NCI-H146 (cell line): ENCODE data around the gene GOLIM4.

Experiments used
- DNase-seq: peaks from one replicate; lab custom pipeline; 2025; lab: John Stamatoyannopoulos, UW

GOLIM4 gene

DNA sequence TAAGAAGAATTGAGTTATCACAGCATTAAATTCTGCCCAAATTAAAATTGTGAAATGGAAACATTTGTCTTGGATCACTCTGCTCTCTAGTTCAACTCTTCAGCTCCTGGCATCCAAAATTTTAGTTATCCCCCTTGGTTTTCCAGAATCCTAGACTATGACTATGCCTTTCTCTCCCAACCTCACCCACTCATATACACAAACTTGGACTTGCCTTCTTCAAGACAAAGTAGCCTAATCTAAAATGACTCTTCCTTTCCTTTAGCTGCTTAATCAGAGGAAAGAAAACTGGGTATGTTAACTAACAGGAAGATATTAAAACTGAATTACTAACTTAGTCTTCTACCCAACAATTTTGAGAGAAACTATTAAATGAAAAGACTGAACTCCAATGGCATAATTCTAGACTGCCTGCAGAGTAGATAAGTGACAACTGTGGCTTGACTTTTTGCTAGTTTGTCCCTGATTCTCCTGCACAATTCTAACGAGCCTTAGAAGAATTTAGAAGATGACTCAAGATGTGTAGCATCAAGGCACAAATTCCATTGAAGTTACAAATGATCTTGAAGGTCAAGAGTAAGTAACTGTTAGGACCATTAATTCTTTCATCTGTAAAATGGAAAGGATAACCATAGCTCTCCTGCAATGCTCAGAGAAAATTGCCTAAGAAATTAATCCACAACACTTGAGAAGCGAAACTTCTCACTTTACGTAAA, 5.2 kb upstream of the GOLIM4 start:
- DNase-seq = no peak

DNA sequence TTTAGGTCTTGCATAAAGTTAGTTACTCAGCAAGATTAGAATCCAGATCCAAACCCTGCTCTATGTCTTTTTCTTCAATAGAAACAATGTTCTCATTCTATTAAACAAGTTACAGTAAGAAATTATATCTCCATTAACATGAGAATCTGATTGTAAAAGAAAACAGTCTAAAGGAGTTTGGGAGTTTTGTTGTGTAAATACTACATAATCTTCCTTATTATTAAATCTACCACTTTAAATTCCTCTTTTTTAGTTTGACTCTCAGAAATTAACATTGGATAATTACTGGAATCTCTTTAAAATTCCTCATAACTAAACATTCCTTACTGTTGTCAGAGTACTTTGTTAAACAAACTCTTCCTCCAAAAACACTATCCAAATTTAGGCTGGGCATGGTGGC, 1.7 kb upstream of the GOLIM4 start:
- no peak for DNase-seq

DNA sequence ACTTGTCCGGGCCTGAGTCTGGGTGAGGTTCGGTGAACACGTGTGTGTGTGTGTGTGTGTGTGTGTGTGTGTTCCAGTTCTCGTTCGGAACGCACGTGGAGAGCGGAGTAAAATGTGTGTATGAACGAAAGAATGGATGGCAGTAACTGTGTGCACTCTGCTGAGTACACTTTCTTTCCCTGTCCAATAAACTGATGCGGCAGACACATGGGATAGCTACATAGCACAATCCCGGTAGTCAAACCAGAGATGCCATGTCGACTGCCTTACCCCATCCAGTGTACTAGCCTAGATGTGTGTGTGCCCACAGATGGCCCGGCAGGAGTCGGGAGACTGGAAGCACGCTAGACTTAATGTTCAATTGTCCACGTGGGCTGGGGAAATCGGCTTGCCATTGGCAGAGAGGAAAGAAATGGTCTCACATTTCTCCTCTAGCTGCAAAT, 507 bp upstream of the GOLIM4 start:
- peak; percentile 95 for DNase-seq

DNA sequence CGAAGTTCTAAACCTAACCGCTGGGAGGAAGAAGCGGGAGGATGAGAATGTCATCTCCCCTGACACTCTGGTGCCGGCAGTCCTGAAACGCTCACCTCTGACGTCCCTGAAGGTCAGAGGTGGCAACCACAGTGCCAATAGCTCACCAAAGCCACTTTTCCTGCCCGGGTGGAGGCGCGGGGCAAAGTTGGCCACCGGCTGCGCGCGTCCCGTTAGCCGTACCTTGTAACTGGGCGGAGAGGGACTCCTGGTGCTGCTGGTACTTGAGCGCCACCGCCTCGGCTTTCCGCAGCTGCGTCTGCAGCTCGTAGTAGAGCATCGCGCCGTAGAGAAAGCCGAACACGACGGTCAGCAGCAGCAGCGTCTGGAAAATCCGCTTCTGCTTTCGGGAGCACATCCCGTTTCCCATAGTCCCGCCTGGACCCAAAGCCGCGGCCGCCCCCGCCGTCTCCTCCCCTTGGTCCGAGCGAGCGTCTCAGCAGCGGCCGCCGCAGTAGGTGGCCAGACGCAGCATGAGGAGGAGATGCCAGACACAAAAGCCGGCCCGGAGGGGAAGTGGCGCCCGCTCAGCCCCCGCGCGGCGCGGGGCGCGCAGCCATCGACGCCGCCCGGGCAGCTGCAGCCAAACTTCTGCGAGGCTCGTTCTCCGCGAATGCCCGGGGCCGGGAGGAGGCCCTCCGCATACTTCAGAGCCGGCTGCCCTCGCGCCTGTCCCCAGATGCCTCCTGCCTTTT, 680 bp downstream of the GOLIM4 start:
- DNase-seq = peak; percentile 90

DNA sequence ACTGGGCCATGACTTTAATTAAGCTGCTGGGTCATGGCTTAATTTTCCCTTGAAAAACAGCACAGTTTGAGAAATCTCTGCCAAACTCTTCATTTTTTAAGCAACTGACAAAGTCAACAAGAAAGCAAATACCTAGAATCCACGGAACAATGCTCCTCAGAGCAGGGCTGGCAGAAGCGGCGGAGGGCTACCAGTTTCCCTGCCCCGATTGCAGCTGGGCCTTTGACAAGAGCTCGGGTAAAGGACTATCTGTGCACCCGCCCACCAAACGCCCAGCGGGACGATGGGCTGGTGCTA, 1.2 kb downstream of the GOLIM4 start:
- peak; percentile 74 for DNase-seq

DNA sequence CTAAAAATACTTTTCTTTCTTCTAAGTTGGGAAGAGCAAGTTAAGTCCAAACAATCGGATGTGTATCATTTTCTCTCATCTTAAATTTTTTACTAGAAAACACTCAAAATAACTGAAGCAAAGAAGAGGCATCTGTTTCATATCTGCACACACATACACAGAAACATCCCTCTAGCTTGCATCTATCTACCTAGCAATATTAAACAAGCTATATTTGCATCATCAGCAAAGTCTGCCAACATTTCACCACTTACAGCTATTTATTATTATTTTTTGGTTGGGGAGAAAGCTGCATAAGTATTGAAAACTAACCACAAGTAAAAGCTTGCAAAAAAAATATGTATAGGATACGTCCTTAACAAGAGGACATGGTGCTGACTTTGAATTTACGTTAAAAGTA, 1.9 kb downstream of the GOLIM4 start:
- DNase-seq = no peak

DNA sequence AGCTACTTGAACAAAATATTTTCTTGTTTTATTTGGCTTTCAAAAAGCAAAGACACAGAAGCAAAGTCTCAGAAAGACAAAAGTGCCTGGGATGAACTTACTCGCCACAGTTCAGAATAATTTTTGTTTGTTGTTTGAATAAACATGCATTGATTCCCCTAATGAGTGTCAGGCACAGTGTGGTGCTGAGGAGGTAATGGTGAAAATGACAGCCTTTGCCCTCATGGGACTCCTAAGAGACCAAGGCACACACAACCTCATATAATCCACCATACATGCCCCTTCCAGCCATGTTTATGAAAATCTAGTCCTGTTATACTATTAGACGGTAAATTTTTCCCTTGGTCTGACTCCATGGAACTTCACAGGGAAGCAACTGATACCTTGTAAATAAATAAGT, 2.5 kb downstream of the GOLIM4 start:
- DNase-seq = no peak

DNA sequence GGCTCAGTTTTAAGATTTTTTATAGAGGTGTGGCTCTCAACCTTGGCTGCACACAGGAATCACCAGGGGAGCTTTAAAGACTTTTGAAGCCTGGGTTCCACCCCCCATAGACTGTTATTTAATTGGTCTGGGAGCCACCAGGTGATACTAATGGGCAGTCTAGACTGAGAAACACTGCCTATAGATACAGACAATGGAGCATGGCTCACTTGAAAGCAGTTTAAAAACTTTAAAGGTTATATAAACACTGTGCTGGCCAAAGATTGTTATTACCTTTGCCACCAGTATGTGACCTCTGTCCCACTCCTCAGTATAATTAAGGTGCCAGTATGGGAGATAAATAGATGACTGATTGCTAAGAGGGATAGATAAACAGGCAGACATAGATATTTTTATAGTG, 3.8 kb downstream of the GOLIM4 start:
- peak; percentile 66 for DNase-seq

DNA sequence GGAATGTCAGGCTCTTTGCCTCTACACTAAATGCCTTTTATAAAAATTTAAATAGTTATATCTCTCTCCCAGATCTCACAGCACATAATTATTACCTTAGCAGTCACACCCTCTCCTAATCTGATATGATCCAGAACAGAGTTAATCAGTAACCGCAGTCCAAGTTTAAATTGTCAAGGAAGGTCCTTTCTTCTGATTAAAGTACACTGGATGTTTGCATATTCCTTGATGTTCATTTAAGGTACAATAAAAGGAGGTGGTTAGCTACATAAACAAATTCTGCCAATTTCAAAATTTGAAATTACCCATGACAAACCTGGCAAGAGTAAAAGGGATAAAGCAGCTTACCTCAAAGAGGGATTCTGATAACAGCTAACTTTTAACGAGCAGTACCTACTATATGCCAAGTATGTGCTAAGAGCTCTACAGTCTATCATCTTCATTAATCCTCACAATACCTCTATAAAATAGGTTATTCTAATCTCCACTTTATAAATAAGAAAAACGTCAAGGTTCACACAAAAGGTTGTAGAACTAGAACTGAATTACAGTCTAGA, 4.3 kb downstream of the GOLIM4 start:
- no peak for DNase-seq

DNA sequence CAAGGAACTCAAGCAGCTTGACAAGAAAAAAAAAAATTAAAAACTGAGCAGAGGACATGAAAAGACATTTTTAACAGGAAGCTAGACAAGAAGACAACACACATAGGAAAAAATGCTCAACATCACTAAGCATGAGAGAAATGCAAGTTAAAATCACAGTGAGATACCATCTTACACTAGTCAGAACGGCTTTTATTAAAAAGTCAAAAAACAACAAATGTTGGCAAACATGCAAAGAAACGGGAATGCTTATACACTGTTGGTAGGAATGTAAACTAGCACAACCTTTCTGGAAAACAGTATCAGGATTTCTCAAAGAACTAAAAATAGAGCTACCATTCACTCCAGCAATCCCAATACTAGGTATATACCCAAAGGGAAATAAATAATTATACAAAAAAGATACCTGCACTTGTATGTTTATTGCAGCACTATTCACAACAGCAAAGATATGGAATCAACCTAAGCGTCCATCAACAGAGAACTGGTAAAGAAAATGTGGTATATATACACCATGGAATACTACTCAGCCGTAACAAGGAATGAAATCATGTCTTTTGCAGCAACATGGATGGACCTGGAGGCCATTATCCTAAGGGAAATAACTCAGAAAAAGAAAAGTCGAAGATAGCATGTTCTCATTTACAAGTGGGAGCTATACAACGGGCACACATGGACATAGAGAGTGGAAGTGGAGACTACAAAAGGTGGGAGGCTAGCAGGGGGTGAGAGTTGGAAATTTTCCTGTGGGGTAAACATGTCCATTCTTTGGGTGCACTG, 5.2 kb downstream of the GOLIM4 start:
- DNase-seq = no peak

DNA sequence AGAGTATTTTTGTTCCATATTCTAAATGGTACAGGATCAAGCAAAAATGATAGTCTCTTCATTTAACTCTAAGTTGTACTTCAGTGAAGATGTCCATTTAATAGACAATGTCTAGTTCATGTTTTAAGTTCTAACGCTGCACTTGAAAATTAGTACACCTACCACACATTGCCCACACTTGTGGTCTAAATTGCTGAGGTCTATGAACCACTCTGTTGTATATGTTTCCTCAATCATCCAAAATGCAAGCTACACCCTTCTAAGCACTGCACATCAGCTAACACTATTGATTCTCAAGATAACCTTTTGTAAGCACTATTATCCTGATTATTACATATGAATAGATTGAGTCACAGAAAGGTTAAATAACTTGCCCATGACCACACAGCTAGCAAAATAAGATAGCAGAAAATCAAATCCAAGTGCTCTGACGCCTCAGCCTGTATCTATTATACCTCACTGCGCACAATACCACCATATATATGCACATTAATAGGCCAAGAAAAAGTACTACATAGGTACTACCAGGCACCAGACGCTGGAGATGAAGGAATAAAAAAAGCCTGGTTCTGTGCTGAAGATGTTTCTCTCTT, 6.4 kb downstream of the GOLIM4 start:
- DNase-seq = no peak

DNA sequence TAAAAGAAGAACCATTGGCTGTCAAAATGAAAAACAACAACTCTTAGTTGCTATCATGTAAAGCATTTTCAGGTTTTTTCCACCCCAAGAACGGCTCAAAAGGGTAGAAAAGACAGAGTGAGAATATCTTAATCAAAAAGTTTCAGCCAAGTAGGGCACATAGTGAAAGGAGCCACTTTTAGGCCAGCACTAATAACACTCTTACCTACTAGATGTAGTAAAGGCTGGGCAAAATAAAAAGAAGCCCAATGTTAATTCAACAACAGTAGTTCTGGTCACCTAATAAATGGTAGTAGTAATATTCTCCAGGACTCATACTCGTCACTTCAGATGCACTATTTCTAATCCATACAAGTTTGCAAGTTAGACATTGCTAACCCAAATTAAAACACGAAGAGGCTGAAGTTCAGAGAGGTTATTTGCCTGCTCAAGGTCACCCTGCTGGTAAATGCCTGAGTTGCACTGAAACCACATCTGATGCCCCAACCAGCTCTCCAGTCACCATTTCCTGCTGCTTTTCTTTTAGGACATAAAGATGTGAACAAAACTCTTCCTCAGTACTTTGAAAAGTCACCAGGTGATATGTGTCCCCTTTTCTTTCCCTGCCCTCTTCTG, 7.5 kb downstream of the GOLIM4 start:
- no peak for DNase-seq

DNA sequence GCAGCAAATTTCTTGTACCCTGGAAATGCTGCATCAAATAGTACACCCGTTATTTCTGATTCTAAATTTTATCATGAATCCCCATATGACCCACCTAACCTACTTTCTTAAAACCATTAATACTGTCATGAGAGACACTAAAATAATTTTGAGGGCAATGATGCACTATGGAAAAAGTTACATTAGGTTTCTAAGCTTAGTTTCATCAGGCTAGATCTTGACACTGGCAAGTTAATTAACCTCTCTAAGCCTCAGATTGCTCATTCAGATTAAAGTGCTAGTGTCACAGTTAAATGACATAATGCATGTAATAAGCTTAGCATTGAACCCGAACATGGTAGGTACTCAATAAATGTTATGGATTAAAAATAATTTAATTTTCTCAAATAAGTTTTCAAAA, 8.2 kb downstream of the GOLIM4 start:
- DNase-seq = no peak

DNA sequence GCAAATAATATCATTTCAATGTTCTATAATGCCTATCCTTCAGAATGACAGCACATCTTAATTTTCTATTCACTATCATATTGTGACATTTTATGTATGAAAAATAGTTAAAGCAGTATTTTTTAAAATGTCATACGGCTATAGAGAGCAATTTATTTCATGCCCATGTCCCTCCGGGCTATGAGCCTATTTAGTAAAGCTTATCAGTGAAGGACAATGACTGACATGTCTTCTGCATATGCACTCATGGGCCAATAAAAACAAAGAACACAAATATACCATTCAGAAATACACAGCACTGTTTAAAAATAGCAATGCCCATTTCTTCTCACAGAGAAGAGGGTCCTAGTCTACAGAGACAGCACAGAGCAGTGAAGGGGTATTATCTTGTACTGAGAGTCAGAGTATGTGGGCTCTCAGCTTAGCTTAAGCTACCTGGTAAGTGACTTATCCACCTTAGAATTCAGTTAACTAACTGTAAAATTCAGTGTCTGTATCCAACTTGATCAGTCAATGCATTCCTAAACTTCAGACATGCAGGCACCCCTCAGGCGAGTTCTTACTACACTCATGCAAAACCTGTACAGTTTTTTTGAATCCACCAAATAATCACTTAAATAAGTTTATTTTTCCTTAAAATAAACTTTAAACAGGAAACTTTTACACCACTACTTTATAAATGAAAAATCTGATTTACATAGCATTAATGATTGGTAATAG, 9.0 kb downstream of the GOLIM4 start:
- DNase-seq = no peak

DNA sequence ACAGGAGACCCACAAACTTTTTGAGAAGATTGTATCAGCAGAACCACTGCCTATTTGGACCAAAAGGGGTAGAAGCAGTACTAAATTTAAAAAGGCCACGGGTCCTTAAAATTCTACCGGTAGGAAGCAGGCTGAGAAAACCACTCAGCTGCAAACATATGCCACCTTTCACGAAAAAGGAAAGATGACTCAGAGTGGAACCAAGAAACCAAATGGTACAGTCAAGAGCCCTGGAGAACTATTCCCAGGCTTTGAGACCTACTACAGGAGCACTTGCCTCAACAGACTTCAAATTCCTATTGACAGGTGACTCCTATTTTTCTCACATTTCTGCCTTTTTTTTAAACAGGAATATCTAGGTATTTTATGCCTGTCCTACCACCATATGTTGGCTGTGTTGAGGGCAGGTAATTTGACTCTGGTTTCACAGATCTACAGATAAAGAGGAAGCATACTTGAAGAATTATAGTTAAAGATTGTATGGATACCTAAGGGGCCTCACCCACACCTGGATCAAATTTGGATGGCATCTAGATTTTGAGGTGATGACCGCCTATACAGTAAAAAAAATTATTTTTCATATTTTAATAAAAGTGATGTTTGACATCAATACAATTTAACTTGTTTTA, 10.1 kb downstream of the GOLIM4 start:
- DNase-seq = no peak

DNA sequence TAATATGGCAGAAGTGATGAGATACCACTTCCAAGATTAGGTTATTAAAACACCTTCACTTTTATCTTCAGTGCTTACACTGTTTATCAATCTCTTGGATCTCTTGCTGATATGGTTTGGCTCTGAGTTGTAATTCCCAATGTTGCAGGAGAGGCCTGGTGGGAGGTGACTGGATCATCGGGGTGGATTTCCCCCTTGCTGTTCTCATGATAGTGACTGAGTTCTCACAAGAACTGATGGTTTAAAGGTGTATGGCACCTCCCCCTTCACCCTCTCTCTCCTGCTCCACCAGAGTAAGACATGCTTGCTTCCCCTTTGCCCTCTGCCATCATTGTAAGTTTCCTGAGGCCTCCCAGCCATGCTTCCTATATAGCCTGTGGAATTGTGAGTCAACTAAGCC, 11.8 kb downstream of the GOLIM4 start:
- no peak for DNase-seq

DNA sequence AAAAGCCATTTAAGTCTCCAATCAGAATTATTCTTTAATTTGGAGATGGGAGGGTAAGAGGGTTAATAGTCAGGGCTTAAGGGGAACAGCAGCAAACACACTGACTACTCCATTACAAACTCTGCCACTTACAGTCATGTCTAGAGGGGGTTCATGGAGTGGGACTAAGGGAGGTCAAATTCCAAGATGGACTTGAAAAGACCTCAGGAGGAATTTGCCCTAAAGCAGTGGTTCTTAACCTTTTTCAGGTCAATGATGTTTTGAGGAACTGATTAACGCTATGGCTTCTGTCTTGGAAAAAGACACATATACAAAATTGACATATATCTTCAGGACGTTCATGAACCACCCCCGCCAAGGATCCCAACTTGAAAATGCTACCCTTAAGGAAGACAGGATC, 13.9 kb downstream of the GOLIM4 start:
- no peak for DNase-seq

DNA sequence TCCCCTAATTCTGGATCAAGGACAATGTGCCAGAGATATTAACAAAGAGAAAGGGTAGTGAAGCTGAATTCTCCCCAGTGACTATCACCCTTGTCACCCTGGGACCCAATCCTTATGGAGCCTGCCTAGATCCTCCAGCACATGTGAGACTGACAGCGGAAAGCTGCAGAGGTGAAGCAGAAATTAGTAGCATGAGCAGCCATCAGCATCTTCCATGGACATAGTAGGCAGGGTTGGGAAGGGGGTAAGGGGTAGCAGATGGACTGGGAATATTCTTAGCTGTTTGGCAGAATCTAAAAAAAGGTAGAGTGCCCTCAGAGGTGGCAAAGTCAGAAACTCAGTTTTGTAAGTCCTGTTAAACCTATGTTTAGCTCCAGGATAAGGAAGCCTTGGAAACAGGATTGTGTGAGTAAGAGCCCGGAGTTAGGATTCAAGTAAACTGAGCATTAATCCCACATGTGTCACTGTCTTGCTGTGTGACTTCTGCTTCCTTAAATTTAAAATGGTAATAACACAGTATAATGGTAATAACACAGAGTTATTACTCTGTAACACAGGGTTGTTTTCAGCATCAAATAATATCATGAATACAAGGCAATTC, 14.5 kb downstream of the GOLIM4 start:
- no peak for DNase-seq

DNA sequence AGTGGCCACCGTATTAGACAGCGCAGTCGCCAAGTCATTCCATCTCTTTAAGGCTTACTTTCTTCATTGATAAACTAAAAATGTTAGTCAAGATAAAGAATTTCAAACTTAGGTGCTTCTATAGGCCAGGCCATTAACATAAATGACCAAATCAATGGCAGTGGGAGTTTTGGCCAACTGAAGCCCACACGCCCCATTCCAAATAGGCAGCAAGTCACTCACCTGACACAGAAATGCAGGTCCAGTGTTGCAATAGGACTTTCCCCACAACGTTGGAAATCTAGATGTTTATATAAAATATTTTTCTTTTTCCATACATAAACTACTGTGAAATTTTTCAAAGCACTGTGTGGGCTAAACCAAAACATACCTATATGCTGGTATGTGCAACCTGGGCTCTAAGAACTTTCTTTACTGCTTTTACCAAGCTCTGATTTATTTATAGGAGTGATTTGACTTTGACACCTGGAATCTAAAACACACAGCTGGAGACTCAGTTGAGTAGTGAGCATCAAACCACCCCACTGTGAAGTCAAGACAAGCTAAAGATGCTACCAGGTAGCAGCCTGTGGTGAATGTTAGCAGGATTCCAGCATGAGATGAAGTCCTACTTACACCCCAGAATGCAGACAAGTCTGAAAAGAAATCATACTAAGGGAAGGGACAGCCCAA, 15.1 kb downstream of the GOLIM4 start:
- DNase-seq = no peak

DNA sequence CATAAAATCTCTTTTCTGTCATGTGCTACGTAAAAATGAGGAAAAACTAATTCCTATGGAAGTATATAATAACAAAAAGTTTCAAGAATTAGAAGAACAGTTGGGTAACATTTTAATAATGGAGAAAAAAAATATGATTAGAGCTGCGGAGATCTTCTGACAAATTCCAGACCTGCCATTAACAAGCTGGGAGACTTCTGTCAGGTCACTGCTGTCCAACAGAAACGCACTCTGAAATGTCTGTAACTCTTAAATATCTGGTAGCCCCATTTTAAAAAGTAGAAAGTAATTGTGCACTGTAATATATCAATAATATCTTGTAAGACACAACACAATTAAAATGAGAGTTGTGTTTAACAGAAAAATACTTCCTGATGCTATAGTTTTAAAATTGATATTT, 15.7 kb downstream of the GOLIM4 start:
- DNase-seq = no peak
